Tibial nerve (tissue), 4 donors: ENCODE results near the gene CSNK1D.

Experiments
- EP300 ChIP-seq, 2 donors: sonication (generic); formaldehyde crosslinking; IDR thresholded peaks; one replicate each; pipeline ENCODE4 v1.6.1; 2017; ENCODE audit warnings: antibody characterized with exemption in 2 of 2, mild to moderate bottlenecking in 1 of 2
- POLR2A ChIP-seq, 2 donors: fragments of 450-650 bp; IDR thresholded peaks; one replicate each; pipeline ENCODE4 v1.6.1; 2017; ENCODE audit warnings: antibody characterized with exemption in 2 of 2, mild to moderate bottlenecking in 2 of 2, moderate library complexity in 2 of 2
- TF ChIP-seq, protein P1 (sequence below), 5 experiments: fragments of 200-600 bp in 3 of 5; fragments of 450-650 bp in 2 of 5; sonication (generic) in 3 of 5; IDR thresholded peaks; one replicate each; pipeline ENCODE4 v1.5.1; 2016 to 2019; ENCODE audit warnings: antibody characterized with exemption in 5 of 5, mild to moderate bottlenecking in 3 of 5, moderate library complexity in 2 of 5

- TF ChIP-seq, protein P1, sequence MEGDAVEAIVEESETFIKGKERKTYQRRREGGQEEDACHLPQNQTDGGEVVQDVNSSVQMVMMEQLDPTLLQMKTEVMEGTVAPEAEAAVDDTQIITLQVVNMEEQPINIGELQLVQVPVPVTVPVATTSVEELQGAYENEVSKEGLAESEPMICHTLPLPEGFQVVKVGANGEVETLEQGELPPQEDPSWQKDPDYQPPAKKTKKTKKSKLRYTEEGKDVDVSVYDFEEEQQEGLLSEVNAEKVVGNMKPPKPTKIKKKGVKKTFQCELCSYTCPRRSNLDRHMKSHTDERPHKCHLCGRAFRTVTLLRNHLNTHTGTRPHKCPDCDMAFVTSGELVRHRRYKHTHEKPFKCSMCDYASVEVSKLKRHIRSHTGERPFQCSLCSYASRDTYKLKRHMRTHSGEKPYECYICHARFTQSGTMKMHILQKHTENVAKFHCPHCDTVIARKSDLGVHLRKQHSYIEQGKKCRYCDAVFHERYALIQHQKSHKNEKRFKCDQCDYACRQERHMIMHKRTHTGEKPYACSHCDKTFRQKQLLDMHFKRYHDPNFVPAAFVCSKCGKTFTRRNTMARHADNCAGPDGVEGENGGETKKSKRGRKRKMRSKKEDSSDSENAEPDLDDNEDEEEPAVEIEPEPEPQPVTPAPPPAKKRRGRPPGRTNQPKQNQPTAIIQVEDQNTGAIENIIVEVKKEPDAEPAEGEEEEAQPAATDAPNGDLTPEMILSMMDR (IDR thresholded peaks at IDR 0.05), result no peak
- no peak for TF ChIP-seq POLR2A (IDR thresholded peaks at IDR 0.05)
- no peak for TF ChIP-seq EP300 (IDR thresholded peaks at IDR 0.05)
Observed at GRCh38 chr17:82247182-82247823, 26.2 kb downstream of the CSNK1D start.
